Posterior vena cava (tissue), 2 donors: Measurements from ENCODE around the gene CEP89. TPM values are rescaled to one million over a fixed set of nuclear protein-coding genes. Genes with fewer than 3 reads are reported as not detected.
"Not testable (repeated sequence)": the region's sequence is repeated elsewhere in the genome, so short reads cannot be mapped to it uniquely, and the experiment has no call there.

Experiments
- DNase-seq: peaks from one replicate; pipeline ENCODE4 v3.0.0-alpha.2; 2020; ENCODE audit warnings: low spot score
- intact Hi-C, 2 donors: fragments of 100-400 bp; cut with DNase I; formaldehyde crosslinking; loops; one replicate each; pipeline versions ENCODE4 v1.14.1 to v1.14.2; 2022 to 2023
- total RNA-seq, 2 donors: library from RNA; stranded (reverse); fragmentation: NEBNext Ultra II Directional; extraction: Animal tissue kit (Norgen Biotek cat#: 25700); gene quantifications; one replicate each; pipeline ENCODE4 v1.2.1, GENCODE V29; 2021
- donor health status: DM: yes; HTN: yes; CAD: no.
- donor health status: DM: yes; HTN: yes; CAD: no.

The CEP89 gene
- total RNA-seq, 2 donors from 2014 or later = 15.3 to 17.6 TPM

GRCh38 chr19:32909257-32909656 is 62.5 kb downstream of the CEP89 start:
- intact Hi-C loops = no loop called here
- no peak for DNase-seq

- DNase-seq = no peak
- intact Hi-C loops = no loop called here
Observed at GRCh38 chr19:32908641-32909190, 63.0 kb downstream of the CEP89 start.

- no peak for DNase-seq
- intact Hi-C loops = no loop called here
Observed at GRCh38 chr19:32902448-32902847, 69.3 kb downstream of the CEP89 start.

- DNase-seq = no peak
- intact Hi-C loops = no loop called here
Observed at GRCh38 chr19:32901504-32902161, 70.1 kb downstream of the CEP89 start.

GRCh38 chr19:32896516-32897214 is 75.1 kb downstream of the CEP89 start:
- intact Hi-C loops = no loop called here

GRCh38 chr19:32895384-32895783 is 76.4 kb downstream of the CEP89 start:
- intact Hi-C loops = no loop called here
- no peak for DNase-seq

More at GRCh38 chr19:32896516-32897214, 75.1 kb downstream of the CEP89 start:
- DNase-seq = no peak

GRCh38 chr19:32891609-32892008 is 80.1 kb downstream of the CEP89 start:
- intact Hi-C loops = no loop called here

GRCh38 chr19:32890841-32891240 is 80.9 kb downstream of the CEP89 start:
- intact Hi-C loops = no loop called here
- no peak for DNase-seq

More at GRCh38 chr19:32891609-32892008, 80.1 kb downstream of the CEP89 start:
- no peak for DNase-seq

GRCh38 chr19:32890326-32890725 is 81.4 kb downstream of the CEP89 start:
- DNase-seq = no peak
- intact Hi-C loops = no loop called here

GRCh38 chr19:32889137-32889934 is 82.4 kb downstream of the CEP89 start:
- intact Hi-C loops = no loop called here

GRCh38 chr19:32887572-32888215 is 84.1 kb downstream of the CEP89 start:
- intact Hi-C loops = no loop called here
- peak; percentile 38 for DNase-seq

More at GRCh38 chr19:32889137-32889934, 82.4 kb downstream of the CEP89 start:
- DNase-seq = peak; percentile 41

GRCh38 chr19:32886241-32886640 is 85.5 kb downstream of the CEP89 start:
- intact Hi-C loops = no loop called here
- DNase-seq = no peak

- DNase-seq = peak; percentile 23
- intact Hi-C loops = not testable (repeated sequence)
Observed at GRCh38 chr19:32885255-32885654, 86.5 kb downstream of the CEP89 start.

GRCh38 chr19:32881766-32882165 is 90.0 kb downstream of the CEP89 start:
- intact Hi-C loops = no loop called here

GRCh38 chr19:32880622-32881021 is 91.1 kb downstream of the CEP89 start:
- intact Hi-C loops = no loop called here
- DNase-seq = no peak

More at GRCh38 chr19:32881766-32882165, 90.0 kb downstream of the CEP89 start:
- DNase-seq = peak; percentile 59

GRCh38 chr19:32879741-32880140 is 92.0 kb downstream of the CEP89 start:
- intact Hi-C loops = no loop called here
- DNase-seq = peak; percentile 74

GRCh38 chr19:32878988-32879387 is 92.8 kb downstream of the CEP89 start:
- DNase-seq = peak; percentile 67
- intact Hi-C loops = no loop called here

GRCh38 chr19:32877977-32878745 is 93.6 kb downstream of the CEP89 start:
- peak; percentile 36 for DNase-seq

More at GRCh38 chr19:32877977-32878745, 93.6 kb downstream of the CEP89 start:
- intact Hi-C loops = no loop called here
